Naive B cell (primary cell): ENCODE measurements around the gene GK. TPM values are rescaled to one million over a fixed set of nuclear protein-coding genes. Genes with fewer than 3 reads are reported as not detected.
A peak's percentile ranks its signal among the peaks of the same experiment; 100 is the strongest.

Experiments used
- ATAC-seq, 2 donors: fragments of 150-1000 bp; cut with Tn5 transposase; 2 replicates each; pipeline ENCODE4 v1.10.0; 2021; ENCODE audit warnings: low read depth in 2 of 2, mild to moderate bottlenecking in 2 of 2, moderate library complexity in 2 of 2
- DNase-seq: peaks from one replicate; pipeline ENCODE4 v3.0.0; 2022
- H3K27ac Mint-ChIP-seq, 6 donors: one replicate each; pipeline ENCODE4 v1.8.0; 2020 to 2022; ENCODE audit warnings: mild to moderate bottlenecking in 6 of 6, mixed read lengths in 6 of 6, moderate library complexity in 5 of 6, inconsistent platforms in 2 of 6
- H3K27me3 Mint-ChIP-seq, 3 donors: one replicate each; pipeline ENCODE4 v1.8.0; 2021 to 2022; ENCODE audit warnings: mixed read lengths in 3 of 3, mild to moderate bottlenecking in 1 of 3
- H3K36me3 Mint-ChIP-seq, 2 donors: one replicate each; pipeline ENCODE4 v1.8.0; 2020 to 2022; ENCODE audit warnings: mixed read lengths in 2 of 2, inconsistent platforms in 1 of 2, mild to moderate bottlenecking in 1 of 2
- H3K4me1 Mint-ChIP-seq, 3 donors: one replicate each; pipeline ENCODE4 v1.8.0; 2020 to 2022; ENCODE audit warnings: mixed read lengths in 3 of 3, inconsistent platforms in 1 of 3, mild to moderate bottlenecking in 1 of 3, moderate library complexity in 1 of 3
- H3K4me3 Mint-ChIP-seq, 8 donors: one replicate each; pipeline ENCODE4 v1.8.0; 2020 to 2022; ENCODE audit warnings: mild to moderate bottlenecking in 8 of 8, mixed read lengths in 8 of 8, moderate library complexity in 8 of 8, inconsistent platforms in 2 of 8
- H3K9me3 Mint-ChIP-seq, 7 donors: one replicate each; pipeline ENCODE4 v1.8.0; 2020 to 2022; ENCODE audit warnings: mixed read lengths in 7 of 7, mild to moderate bottlenecking in 5 of 7, inconsistent platforms in 2 of 7, moderate library complexity in 1 of 7
- polyA plus RNA-seq, 6 donors: library from polyadenylated mRNA; unstranded; fragments of 300-500 nt; fragmentation: Illumina TruSeq; gene quantifications; one replicate each; pipeline ENCODE4 v1.2.3, GENCODE V29; 2021; ENCODE audit warnings: low read depth in 6 of 6

GK gene
- polyA plus RNA-seq, 6 donors from 2014 or later = 10.3 to 19.5 (median 14.5) TPM

DNA sequence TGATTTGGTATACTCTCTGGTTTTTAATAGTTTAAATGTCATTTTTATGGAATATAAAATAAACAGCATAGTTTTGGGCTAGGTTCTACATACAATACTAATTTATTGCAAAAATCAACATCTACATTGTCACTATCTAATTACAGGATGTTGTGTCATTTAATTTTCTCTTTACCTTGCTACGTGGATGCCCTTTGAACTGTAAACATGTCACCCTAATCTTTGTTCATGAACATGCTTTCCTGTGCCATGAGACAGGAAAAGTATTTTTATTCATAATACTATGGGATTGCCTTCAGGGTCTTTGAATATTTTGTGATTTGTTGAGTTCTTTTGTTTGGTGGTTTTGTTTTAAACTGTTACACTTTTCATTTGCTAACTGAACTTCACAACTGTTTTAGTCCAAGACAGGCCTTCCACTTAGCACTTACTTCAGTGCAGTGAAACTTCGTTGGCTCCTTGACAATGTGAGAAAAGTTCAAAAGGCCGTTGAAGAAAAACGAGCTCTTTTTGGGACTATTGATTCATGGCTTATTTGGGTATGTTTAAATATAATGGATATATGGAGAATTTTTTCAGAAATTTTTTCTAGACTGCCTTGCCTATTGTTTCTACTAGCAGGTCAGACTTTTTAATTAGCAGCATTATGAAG lies 40.9 kb downstream of the GK start:
- Mint-ChIP-seq H3K9me3 (no peaks in the 10 kb centered on the region), H3K27ac (no peak overlapping the region), H3K4me1 (no peaks in the 10 kb centered on the region), H3K36me3 (peaks cover 10 to 20% of the 10 kb centered on the region in 2 donors), H3K4me3 (no peak overlapping the region), H3K27me3 (no peaks in the 10 kb centered on the region)
- DNase-seq = no peak
- ATAC-seq = no peak

DNA sequence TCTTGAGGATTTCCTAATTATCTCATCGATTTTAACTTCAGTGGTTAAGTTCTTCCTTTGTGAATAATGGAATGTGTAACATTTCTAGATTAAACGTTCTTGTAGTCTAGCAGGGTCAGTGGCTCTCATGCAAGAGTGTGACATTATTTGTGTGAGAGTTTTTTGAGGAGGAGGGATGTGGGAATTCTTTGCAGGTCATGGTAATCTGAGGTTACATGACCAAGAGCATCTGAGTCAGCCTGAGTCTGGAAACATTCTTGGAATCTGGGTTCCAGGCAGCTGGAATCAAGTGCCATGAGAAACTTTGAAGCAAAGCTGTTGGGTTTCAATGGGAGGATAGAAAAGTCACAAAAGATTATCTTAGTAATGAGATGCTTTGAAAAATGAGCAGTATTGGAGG lies 49.5 kb downstream of the GK start:
- Mint-ChIP-seq H3K4me1 (no peaks in the 10 kb centered on the region), H3K9me3 (peaks cover 0 to 2% (median 0%) of the 10 kb centered on the region in 7 donors), H3K27ac (peak overlapping the region in 1 of 6 donors; percentile 12)

DNA sequence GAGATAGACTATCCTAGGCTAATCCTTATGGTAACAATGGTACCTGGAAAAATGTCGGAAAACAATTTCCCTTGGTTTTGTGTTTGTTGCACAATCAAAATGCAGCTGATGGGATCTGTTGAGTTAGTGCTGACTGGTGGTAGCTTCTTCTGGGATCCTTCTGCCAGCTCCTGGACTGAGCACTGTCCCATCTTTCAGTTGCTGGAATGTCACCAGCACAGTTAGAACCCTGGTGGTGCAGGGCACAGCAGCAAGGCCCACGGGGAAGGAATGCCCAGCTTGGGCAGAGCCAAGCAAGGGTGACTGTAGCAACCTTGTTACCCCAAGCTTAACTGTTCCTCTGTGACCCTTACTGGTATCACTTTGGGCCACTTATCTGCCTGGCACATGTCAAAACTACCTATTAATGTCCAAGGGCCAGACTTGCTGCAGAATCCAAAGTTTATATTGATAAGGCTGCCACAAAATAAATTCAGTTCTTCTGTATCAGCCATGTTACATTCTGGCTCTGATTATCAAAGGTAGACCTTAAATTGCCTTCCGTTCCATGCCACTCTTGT lies 53.1 kb downstream of the GK start:
- DNase-seq (no peak), ATAC-seq (no peak)
- Mint-ChIP-seq H3K4me1 (no peaks in the 10 kb centered on the region), H3K4me3 (no peak overlapping the region), H3K27ac (peak overlapping the region in 2 of 6 donors; percentile 3 to 25), H3K36me3 (peaks cover 4 to 9% of the 10 kb centered on the region in 2 donors), H3K9me3 (peaks cover 0 to 12% (median 6%) of the 10 kb centered on the region in 7 donors), H3K27me3 (no peaks in the 10 kb centered on the region)

More for the DNA sequence above, 49.5 kb downstream of the GK start:
- DNase-seq (no peak), ATAC-seq (no peak)
- no peaks in the 10 kb centered on the region for H3K27me3 Mint-ChIP-seq
- H3K4me3 Mint-ChIP-seq = no peak overlapping the region
- peaks cover 0 to 3% of the 10 kb centered on the region in 2 donors for H3K36me3 Mint-ChIP-seq

DNA sequence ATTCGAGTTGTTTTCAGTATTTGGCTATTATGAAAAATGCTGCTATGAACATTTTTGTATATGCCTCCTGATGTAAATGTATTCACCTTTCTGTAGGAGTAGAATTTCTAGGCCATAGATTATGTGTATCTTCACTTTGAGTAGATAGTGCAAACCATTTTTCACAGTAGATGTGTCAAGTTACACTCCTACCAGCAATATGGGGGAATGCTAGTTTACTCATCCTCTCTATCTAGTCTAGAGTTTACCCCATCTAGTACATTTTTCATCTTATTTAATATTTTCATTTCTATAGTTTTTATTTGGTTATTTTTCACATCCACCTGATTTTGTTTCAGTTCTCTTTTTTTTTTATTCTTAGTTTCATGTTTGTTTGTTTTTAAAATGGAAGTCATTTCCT lies 59.0 kb downstream of the GK start:
- Mint-ChIP-seq H3K27ac (peak overlapping the region in 2 of 6 donors; percentile 68 to 85), H3K27me3 (no peaks in the 10 kb centered on the region), H3K4me3 (peak overlapping the region in 1 of 8 donors; percentile 30), H3K4me1 (peaks cover 5 to 16% (median 6%) of the 10 kb centered on the region in 3 donors), H3K36me3 (peaks cover 20 to 26% of the 10 kb centered on the region in 2 donors), H3K9me3 (peaks cover 5 to 30% (median 22%) of the 10 kb centered on the region in 7 donors)
- ATAC-seq (no peak), DNase-seq (no peak)

DNA sequence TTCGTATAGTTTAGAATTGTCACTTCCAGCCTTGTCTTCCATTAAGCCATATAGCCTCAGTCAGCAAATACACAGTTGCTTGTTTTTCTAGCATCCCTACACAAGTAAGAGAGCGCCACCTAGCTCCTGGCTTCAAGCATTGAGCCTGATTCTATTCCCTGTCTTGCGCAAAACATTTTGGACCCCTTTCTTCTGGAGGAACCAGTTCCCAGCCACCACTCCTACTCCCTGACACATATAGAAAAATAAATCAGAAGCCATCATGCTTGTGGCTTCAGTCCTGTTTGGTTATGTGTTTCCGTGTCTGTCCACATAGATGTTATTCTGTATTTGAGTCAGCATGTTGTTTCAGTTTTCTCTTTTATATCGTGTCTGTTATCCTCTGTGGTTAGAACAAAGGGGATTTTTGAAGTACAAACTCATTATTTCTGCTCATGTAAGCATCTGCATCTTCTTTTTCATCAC lies 59.9 kb downstream of the GK start:
- no peak for ATAC-seq
- peaks cover 20 to 26% of the 10 kb centered on the region in 2 donors for H3K36me3 Mint-ChIP-seq
- H3K4me3 Mint-ChIP-seq = peak overlapping the region in 4 of 8 donors; percentile 9 to 52 (median 40)
- H3K27ac Mint-ChIP-seq = peak overlapping the region in 3 of 6 donors; percentile 34 to 85 (median 66)
- no peak for DNase-seq
- peaks cover 5 to 16% (median 6%) of the 10 kb centered on the region in 3 donors for H3K4me1 Mint-ChIP-seq
- peaks cover 5 to 30% (median 22%) of the 10 kb centered on the region in 7 donors for H3K9me3 Mint-ChIP-seq
- no peaks in the 10 kb centered on the region for H3K27me3 Mint-ChIP-seq

DNA sequence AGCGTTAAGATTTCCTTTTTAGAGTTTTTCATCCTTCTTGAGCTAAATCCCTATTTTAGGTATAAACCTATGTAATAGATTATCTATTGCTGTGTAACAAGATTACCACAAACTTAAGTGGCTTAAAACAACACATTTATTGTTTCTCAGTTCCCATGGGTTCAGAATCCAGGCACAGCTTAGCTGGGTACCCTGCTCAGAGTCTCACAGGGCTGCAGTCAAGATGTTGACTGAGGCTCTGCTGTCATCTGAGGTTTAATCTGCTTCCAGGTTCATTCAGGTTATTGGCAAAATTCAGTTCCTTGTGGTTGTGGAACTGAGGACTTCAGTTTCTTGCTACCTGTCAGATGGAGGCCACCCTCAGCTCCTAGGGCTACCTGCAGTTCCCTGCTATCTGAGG lies 60.9 kb downstream of the GK start:
- ATAC-seq = no peak
- Mint-ChIP-seq H3K9me3 (peaks cover 5 to 30% (median 22%) of the 10 kb centered on the region in 7 donors), H3K4me3 (no peak overlapping the region), H3K36me3 (peaks cover 20 to 26% of the 10 kb centered on the region in 2 donors), H3K27me3 (no peaks in the 10 kb centered on the region), H3K4me1 (peaks cover 5 to 16% (median 6%) of the 10 kb centered on the region in 3 donors), H3K27ac (peak overlapping the region in 2 of 6 donors; percentile 14 to 46)
- DNase-seq = no peak

DNA sequence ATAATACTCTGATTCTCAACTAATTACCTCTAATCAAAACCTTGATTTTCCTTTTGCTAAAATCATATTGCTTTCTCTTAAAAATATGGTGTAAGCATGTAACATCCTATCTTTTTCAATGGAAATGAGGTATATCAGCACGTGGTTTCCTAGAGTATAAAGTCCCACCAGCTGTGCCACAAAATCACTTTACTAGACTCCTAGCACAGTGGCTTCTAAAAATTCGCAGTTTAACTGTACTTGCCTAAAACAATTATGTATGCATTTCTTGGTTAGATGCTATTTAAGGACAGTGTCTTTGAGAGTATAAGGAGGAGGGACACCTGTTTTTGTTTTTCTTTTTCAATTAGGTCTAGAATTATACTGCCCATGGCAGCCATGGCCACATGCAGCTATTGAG lies 62.8 kb downstream of the GK start:
- Mint-ChIP-seq H3K27ac (no peak overlapping the region), H3K4me3 (no peak overlapping the region), H3K36me3 (peaks cover 19 to 20% of the 10 kb centered on the region in 2 donors), H3K9me3 (peaks cover 2 to 25% (median 20%) of the 10 kb centered on the region in 7 donors), H3K27me3 (peaks cover 0 to 5% (median 0%) of the 10 kb centered on the region in 3 donors), H3K4me1 (peaks cover 5 to 16% (median 6%) of the 10 kb centered on the region in 3 donors)
- ATAC-seq (no peak), DNase-seq (no peak)

DNA sequence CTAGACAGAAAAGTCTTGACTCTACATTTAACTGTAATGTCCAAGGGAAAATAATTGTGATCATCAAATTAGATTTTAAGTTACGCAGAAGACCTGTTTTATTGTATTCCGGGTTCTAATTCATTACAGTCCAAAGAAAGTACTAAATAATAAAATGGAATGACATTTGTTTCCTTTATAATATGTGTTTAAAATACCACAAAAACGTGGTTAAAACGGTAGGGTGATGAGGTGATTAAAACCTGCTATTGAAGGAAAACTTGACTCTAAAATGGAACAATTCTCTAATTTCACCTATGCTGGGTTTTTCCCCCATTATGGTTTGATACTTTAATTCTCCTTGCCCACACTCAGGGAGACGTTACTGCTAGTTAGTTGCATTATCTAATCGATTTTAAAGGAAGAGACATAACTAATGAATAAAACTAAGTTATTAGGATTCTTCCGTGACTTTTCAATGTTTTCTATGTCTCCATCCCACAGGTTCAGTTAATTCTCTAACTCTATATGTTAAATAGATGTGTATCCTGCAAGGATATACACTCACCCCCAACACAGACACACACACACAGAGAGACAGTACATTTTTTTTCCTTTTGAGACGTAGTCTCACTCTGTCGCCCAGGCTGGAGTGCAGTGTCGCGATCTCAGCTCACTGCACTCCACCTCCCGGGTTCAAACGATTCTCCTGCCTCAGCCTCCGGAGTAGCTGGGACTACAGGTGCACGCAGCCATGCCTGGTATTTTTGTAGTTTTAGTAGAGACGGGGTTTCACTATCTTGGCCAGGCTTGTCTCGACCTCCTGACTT lies 80.8 kb downstream of the GK start:
- Mint-ChIP-seq H3K9me3 (no peaks in the 10 kb centered on the region), H3K27ac (no peak overlapping the region), H3K27me3 (no peaks in the 10 kb centered on the region), H3K36me3 (no peaks in the 10 kb centered on the region), H3K4me1 (peaks cover 0 to 5% (median 4%) of the 10 kb centered on the region in 3 donors), H3K4me3 (no peak overlapping the region)
- DNase-seq (no peak), ATAC-seq (no peak)

DNA sequence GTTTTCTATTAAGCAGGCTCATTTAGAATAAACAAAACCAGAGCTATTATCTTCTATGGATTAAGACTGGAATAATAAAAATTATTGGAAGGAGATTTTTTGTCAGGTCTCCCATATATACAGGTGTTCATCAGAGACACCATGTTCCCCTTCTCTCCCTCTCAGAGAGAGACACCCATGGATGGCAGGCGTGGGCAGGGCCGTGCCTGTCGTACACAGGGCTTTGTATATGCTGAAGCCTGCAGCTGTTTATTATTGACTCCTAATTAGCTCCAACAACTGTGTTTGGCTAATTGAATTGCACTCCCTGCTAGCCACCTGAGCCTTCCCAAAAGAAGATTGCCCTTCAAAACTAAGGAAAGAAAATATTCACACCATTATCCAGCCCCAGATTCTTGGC lies 81.6 kb downstream of the GK start:
- Mint-ChIP-seq H3K27me3 (no peaks in the 10 kb centered on the region), H3K4me1 (peaks cover 0 to 5% (median 4%) of the 10 kb centered on the region in 3 donors), H3K36me3 (no peaks in the 10 kb centered on the region), H3K9me3 (no peaks in the 10 kb centered on the region), H3K27ac (peak overlapping the region in 1 of 6 donors; percentile 21), H3K4me3 (no peak overlapping the region)
- ATAC-seq (no peak), DNase-seq (no peak)

DNA sequence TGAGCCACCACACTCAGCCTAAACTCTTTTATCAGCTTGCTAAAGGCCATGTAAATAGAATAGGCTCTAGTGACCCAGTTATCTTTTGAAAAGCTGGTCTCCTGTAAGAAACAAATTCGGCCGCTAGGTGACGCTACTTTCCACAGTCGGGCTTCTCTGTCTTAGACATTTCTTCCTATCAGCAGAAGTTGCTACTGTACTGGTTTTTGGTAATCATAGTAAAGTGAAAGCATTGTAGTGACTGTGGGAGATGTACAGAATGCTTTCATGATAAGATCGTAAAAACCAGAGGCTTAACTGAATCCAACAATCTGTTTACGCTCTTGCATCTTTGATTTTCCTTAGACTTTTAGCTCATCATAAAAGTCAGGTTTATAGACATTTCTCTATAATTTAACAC lies 82.6 kb downstream of the GK start:
- Mint-ChIP-seq H3K4me3 (no peak overlapping the region), H3K27ac (no peak overlapping the region), H3K4me1 (peaks cover 0 to 5% (median 4%) of the 10 kb centered on the region in 3 donors), H3K36me3 (no peaks in the 10 kb centered on the region), H3K9me3 (no peaks in the 10 kb centered on the region), H3K27me3 (no peaks in the 10 kb centered on the region)
- DNase-seq (peak; percentile 39), ATAC-seq (peak; percentile 64 to 69)

DNA sequence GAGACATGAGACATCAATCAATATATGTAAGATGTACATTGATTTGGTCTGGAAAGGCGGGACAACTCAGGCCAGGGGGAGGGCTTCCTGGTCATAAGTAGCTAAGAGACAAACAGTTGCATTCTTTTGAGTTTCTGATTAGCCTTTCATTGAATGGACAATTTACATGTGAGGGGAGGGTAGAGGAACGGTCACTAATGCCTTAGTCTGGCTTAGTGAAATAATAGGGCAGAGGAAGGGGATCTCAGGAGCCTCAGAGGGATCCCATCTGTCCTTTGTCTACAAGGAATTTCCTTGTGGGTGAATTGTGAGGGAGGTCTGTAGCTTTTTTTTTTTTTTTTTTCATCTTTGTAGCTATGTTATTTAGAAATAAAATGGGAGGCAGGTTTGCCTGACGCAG lies 88.3 kb downstream of the GK start:
- Mint-ChIP-seq H3K4me3 (no peak overlapping the region), H3K27me3 (no peaks in the 10 kb centered on the region), H3K4me1 (no peaks in the 10 kb centered on the region), H3K36me3 (no peaks in the 10 kb centered on the region), H3K27ac (no peak overlapping the region), H3K9me3 (peaks cover 0 to 7% (median 3%) of the 10 kb centered on the region in 7 donors)
- DNase-seq (no peak), ATAC-seq (no peak)

DNA sequence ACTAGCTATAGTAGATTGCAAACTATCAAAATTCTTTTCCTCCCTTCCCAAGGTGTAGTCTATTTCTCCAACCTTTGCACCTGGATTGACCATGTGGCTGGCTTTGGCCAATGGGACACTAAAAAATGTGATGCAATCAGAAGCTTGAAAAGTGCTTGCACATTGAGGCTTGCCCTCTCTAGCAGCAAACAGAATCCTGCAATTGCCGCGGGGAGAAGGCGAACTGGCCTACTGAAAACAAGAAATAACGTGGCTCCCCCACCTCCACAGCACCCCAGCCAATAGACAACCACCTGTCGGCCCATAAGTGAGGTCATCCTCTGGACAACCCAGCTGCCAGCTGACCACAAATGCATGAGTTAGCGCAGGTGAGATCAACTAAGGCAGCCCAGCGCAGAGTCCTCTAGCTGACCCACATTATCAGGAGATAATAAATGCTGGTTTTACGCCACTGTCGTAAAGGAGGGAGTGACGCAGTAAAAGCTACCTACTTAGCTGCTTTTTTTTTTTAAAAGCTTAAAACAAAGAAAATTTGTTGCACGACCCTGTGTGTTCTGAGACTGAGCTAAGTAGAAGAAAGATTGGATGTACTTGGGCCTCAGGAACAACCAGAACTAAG lies 95.2 kb downstream of the GK start:
- Mint-ChIP-seq H3K9me3 (peaks cover 0 to 7% (median 3%) of the 10 kb centered on the region in 7 donors), H3K27ac (no peak overlapping the region), H3K4me1 (no peaks in the 10 kb centered on the region)

DNA sequence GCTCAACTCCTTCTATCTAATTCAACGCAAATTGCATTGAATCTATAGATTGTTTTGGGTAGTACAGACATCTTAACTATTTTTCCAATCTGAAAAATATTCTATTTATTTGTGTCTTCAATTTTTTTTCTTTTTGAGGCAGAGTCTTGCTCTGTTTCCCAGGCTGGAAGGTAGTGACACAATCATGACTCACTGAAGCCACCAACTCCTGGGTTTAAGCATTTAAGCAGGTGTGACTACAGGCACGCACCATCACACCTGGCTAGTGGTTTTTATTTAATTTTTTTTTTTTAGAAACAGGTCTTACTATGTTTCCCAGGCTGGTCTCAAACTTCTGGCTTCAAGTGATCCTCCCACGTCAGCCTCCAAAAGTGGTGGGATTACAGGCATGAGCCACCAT lies 98.3 kb downstream of the GK start:
- H3K4me3 Mint-ChIP-seq = no peak overlapping the region
- no peaks in the 10 kb centered on the region for H3K4me1 Mint-ChIP-seq
- ATAC-seq = no peak
- H3K27me3 Mint-ChIP-seq = peaks cover 0 to 4% (median 0%) of the 10 kb centered on the region in 3 donors
- no peak for DNase-seq
- H3K27ac Mint-ChIP-seq = no peak overlapping the region
- H3K36me3 Mint-ChIP-seq = no peaks in the 10 kb centered on the region
- H3K9me3 Mint-ChIP-seq = peaks cover 0 to 2% (median 0%) of the 10 kb centered on the region in 7 donors

More for the DNA sequence above, 95.2 kb downstream of the GK start:
- DNase-seq = no peak
- no peaks in the 10 kb centered on the region for H3K27me3 Mint-ChIP-seq
- no peaks in the 10 kb centered on the region for H3K36me3 Mint-ChIP-seq
- no peak overlapping the region for H3K4me3 Mint-ChIP-seq
- ATAC-seq = no peak
